ENCODE measurements around the gene GAS7. TPM values are rescaled to one million over a fixed set of nuclear protein-coding genes. Genes with fewer than 3 reads are reported as not detected.

Gene GAS7
- total and polyA plus RNA-seq, 12 donors = 3.6 to 54.9 (median 28.0) TPM

- H3K27me3 ChIP-seq = no peaks in the 10 kb centered on the region
- no peak for DNase-seq
- peaks cover 0 to 6% of the 10 kb centered on the region in 2 donors for H3K36me3 ChIP-seq (replicated peaks in 1 of 2)
- no peak overlapping the region for H3K27ac ChIP-seq
- intact Hi-C loops (cut with DNase I) = no loop called here
- TF ChIP-seq CTCF (IDR thresholded peaks at IDR 0.05) (no peak), POLR2A (IDR thresholded peaks at IDR 0.05) (no peak)
- H3K9me3 ChIP-seq (replicated peaks in 1 of 3) = no peaks in the 10 kb centered on the region
- H3K4me1 ChIP-seq (replicated peaks in 1 of 2) = no peaks in the 10 kb centered on the region
- no peak overlapping the region for H3K4me3 ChIP-seq
- WGBS, 4 donors = 71 to 83% (median 74%) methylated on average over 9 to 12 of the region's 12 CpGs
These were observed 267.2 kb downstream of the GAS7 start for GRCh38 chr17:9931144-9931741.

- intact Hi-C loops (cut with DNase I) = loop anchor here (5.0 to 10.0 kb wide), 3 partner anchors 297 to 687 kb away; no protein-coding TSS in a partner anchor
These were observed 268.5 kb downstream of the GAS7 start for GRCh38 chr17:9929871-9930270.

GRCh38 chr17:9928601-9929333, 269.6 kb downstream of the GAS7 start:
- peaks cover 0 to 2% of the 10 kb centered on the region in 2 donors for H3K36me3 ChIP-seq (replicated peaks in 1 of 2)
- H3K9me3 ChIP-seq (replicated peaks in 1 of 3) = no peaks in the 10 kb centered on the region
- no peak overlapping the region for H3K27ac ChIP-seq
- 30 to 45% (median 42%) methylated on average over 12 to 13 of the region's 13 CpGs for WGBS, 4 donors
- H3K27me3 ChIP-seq = no peaks in the 10 kb centered on the region
- no peak for DNase-seq
- intact Hi-C loops (cut with DNase I) = loop anchor here (5.0 to 10.0 kb wide), 3 partner anchors 299 to 689 kb away; no protein-coding TSS in a partner anchor
- TF ChIP-seq POLR2A (IDR thresholded peaks at IDR 0.05) = no peak
- TF ChIP-seq CTCF (IDR thresholded peaks at IDR 0.05) = peak in 1 of 6 experiments; percentile 12
- no peak overlapping the region for H3K4me3 ChIP-seq
- no peaks in the 10 kb centered on the region for H3K4me1 ChIP-seq (replicated peaks in 1 of 2)

More at GRCh38 chr17:9929871-9930270, 268.5 kb downstream of the GAS7 start:
- no peaks in the 10 kb centered on the region for H3K27me3 ChIP-seq
- DNase-seq = no peak
- H3K4me3 ChIP-seq = no peak overlapping the region
- no peaks in the 10 kb centered on the region for H3K4me1 ChIP-seq (replicated peaks in 1 of 2)
- TF ChIP-seq POLR2A (IDR thresholded peaks at IDR 0.05) (no peak), CTCF (IDR thresholded peaks at IDR 0.05) (no peak)
- H3K27ac ChIP-seq = no peak overlapping the region
- WGBS, 4 donors = 60 to 85% (median 81%) methylated on average over 8 of the region's 8 CpGs
- no peaks in the 10 kb centered on the region for H3K9me3 ChIP-seq (replicated peaks in 1 of 3)
- peaks cover 0 to 6% of the 10 kb centered on the region in 2 donors for H3K36me3 ChIP-seq (replicated peaks in 1 of 2)

GRCh38 chr17:9926150-9926804, 272.1 kb downstream of the GAS7 start:
- no peak for DNase-seq
- TF ChIP-seq CTCF (IDR thresholded peaks at IDR 0.05) (no peak), POLR2A (IDR thresholded peaks at IDR 0.05) (no peak)
- Histone ChIP-seq H3K4me3 (no peak overlapping the region), H3K9me3 (replicated peaks in 1 of 3) (no peaks in the 10 kb centered on the region), H3K27ac (no peak overlapping the region), H3K27me3 (no peaks in the 10 kb centered on the region), H3K36me3 (replicated peaks in 1 of 2) (no peaks in the 10 kb centered on the region), H3K4me1 (replicated peaks in 1 of 2) (no peaks in the 10 kb centered on the region)
- intact Hi-C loops (cut with DNase I) = loop anchor here (5.0 to 10.0 kb wide), 3 partner anchors 301 to 691 kb away; no protein-coding TSS in a partner anchor
- 76 to 85% (median 80%) methylated on average over 10 to 21 of the region's 21 CpGs for WGBS, 4 donors
